GM19438 (cell line): ENCODE data around the gene SLC9A9.

ENCODE experiments used
- ATAC-seq: cut with Tn5 transposase; IDR thresholded peaks from one replicate; pipeline ENCODE4 v1.9.1; 2021; ENCODE audit warnings: low read depth; ENCODE audit not compliant: unreplicated experiment

SLC9A9 gene

DNA sequence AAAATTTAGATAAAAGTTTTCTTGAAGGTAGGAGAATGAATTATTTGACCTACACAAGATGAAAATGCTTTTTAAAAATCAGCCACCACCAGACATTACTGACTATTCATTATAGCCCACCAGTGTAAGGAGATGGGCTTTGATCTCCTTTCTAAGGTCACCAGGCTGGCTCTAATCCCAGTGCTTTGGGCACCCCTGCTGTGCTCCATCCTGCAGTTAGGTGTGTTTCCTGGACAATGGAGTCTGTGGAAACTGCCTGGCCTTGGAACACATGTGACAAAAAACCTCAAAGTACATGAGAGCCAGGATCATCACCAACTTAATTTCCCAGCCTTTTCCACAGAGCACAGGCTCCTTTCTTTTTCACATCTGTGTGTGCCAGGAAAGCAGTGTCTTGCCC lies 467.8 kb downstream of the SLC9A9 start:
- no peak for ATAC-seq

DNA sequence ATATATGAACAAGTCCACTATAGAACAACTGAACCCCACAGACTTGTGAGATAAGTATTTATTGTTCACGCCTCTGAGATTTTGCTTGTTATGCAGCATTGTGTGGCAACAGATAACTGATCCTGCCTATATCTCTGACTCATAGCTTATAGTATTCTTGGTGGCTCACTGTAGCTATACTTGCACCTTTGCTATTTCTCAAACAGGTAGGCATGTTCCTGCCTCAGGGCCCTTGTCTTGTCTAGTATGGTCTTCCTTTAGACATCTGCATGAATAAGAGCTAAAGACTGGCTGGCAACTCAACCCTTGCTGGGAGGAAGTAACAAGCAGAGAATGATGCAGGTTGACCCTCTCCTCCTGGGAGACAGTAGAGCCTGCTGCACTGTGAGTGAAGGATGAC lies 472.6 kb downstream of the SLC9A9 start:
- ATAC-seq = no peak

DNA sequence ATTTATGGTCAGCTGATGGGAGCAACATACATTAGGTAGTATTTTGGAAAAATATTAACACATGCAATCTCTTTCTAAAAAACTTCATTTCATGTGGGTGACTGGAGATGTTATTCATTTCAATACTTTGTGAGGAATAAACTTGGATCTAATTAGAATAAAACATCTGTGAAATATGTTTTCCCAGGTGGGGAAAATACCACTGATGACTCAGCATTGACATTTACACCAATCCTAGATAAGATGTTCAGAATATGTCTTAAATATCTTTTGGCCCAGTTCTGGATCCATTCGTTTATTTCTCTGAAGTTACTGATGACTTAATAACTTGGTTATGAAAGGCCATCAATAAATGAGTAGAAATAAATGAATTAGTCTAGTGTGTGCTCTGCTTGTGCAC lies 481.1 kb downstream of the SLC9A9 start:
- ATAC-seq = no peak

DNA sequence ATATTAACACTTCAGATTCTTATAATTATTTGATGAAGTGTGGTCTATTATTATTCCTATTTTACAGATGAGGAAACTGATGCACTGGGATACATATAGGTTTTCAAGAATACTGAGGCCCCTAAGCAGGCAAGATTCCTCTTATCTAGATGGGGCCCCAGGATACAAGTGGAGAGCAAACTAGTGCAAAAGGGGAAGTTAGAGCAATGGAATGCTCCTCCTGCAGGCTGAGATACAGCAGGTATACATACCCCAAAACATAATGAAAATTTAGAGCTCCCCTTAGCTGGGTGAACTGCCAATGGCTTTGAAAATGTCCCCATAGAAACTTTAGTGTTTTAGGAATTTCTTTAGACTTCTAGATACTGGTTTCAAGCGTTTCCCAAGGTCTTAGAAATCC lies 481.6 kb downstream of the SLC9A9 start:
- ATAC-seq = no peak

DNA sequence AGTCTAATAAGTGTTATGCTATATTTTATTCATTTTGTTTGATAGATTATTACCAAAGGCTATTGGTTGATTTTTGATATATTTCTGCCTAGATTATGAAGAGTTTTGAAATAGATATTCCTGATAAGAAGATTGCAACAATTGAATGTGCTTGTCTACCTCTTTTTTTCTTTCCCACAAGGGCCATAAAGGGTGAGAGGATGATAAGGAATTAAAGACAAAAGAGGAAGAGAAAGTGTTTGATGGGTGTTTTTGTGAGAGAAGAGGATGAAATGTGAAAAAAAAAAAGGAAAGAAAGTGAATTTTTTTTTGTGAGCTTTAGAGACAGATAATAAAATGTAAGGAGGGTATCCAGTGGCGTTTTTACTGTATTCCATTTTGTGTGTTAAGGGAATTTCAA lies 484.3 kb downstream of the SLC9A9 start:
- no peak for ATAC-seq

DNA sequence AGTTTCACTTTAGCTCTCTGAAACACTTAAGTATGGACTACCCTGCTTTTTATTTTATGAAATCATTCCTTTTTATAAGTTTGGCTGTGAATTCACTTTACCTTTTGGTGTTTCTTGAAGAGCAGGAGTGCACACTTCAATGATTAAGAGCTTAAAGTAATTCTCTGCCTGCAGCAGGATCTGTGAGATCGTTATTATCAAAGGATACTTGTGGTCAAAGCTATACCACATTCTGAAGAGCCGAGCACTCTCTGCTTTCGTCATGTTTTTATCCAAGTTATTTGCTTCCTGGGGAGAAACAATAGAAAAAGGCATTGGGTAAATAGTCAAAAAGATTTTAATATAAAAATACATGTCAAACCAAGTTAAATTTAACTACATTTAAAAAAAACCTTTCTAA lies 485.0 kb downstream of the SLC9A9 start:
- ATAC-seq = no peak

DNA sequence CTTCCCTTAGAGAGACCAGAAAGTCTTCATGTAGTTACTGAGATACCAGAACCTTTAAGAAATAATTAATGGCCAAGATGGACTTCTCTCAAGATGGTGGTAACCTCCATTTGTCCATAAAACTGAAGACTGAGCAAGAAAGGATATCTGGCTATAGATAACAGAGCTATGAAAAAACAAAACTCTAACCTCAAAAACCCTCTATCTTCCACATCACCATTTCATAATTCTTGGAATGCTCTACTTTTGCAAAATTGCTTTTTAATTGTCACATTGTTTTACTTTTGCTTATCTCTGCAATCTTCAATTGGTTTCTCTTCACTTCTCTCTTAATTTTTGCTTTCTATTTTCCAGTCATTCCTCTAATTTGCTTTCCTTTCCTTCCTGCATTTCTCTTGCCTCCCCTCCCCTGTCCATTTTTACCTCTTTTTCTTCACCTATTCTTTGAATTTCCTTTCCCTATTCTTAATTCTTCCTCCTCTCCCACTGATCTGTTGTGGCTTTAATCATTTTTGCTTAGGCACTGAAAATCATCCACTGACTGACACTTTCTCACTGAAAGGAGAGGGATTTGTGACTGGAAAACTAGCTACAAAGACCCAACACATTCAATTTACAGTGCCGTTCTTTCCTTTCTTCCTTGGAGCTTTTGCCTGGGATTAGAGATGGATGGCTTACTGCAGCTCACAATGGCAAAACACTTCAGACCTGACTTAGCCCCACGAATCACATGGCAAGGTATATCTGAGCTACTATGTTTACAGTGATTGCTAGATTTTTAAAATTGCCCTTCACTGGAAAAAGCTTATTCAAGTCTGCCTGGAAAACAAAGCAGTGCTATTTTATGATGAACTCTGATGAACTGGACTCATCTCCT lies 485.9 kb downstream of the SLC9A9 start:
- no peak for ATAC-seq

DNA sequence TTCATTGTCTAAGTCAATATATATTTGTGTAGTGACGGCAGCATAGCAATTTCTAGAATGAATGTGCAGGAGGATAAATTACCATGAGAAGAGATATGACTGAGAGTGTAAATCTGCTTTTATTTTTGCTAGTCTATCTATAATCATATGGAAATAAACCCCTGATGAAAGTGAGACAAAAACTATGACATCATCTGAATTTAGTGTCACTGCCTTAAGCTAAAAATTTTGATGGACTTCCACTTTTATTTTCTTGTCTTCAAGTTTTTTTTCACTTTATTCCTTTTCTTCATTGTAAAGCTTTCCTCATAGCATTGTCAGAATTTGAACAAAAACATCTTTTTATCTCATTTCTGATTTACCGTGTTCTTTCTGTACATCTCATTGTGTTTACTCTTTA lies 486.7 kb downstream of the SLC9A9 start:
- ATAC-seq = no peak

DNA sequence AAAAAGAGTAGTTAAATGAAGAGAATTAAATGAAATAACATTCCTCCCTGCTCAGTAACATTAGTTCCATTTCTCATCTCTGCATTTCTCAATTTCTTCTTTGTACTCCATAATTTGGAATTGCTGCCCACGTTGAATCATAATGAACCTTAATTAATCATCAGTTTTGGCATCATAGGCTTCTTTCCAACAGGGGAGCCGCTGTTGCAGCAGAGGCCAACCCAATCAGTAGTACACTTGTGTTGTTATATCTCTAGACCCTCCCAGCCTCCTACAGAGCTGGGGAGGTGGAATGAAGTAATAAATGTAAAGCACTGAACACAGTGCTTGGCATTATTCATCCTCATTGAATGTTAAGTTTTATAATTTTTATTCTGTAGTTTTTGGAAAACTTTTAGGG lies 488.0 kb downstream of the SLC9A9 start:
- no peak for ATAC-seq

DNA sequence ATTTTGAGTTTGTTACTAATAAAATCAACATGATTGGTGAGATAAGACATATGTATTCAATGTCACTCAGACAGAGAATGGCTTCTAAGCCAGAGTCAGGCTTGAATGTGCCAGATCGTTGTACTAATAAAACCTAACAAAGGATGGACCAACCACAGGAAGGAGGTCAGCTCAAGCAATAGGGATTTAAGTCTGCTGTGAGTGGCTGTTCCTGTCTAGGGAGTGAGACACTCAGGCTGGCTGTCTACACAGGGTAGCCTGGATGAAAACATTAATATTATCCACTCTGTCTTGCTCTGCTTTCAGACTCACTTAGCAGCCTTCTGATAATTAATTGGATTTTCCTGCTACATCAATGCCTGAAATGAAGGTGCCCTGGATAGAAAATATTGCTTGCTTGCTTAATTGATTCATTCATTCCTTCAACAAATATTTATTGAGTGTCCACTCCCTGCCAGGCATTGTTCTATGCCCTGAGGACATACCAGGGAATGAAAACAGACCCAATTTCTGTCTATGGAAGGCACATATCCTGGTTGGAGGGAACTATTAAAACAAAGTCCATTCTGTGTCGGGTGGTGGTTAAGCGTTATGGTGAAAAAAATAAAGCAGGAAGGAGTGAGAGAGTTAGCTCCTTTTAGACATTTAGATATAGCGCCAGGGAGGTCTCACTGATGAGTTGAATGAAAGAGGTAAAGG lies 489.3 kb downstream of the SLC9A9 start:
- ATAC-seq = no peak

DNA sequence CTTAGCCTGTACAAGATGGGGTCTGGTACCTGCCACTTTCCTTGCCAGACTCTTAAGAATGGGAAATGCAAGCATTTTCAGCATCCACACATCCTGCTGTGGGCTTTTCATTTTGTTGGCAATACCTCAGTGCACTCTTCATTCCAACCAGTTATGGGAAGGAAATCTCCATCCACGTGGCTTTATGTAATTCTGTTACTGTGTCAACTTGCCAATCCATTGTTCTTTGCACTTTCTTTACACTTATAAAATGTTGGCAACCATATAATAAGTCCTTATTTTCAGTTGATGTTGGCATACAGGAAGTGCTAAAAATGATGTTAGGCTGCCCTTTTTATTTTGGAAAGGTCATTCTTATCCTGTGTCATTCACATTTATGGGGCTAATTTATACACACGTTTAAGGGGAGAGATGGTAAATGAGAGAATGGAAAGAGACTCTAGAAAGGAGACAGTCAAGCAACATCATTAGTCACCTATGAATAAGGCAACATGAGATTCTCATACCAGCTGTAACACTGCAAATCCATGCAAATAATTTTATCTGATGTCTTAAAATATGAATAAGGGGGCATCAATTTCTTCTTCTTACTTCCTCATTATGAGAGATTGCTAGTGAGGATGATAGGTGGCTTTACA lies 490.0 kb downstream of the SLC9A9 start:
- no peak for ATAC-seq

DNA sequence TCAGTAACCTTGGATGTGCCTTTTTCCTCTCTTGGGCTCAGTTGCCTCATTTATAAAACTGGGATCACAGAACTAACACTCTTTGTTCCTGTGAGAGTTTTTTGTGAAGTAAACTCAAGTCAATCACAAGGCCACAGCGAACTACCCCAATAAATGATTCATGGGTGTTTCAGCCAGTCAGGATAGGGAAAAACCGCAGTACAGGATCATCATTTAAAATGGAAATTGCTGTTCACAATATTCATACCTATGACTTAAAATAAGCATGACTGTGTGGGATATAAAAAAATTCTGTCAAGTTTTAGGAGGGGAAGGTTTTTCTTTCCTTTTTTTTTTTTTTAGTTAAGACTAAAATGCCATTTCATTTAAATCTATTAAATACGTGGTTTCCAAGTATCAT lies 490.6 kb downstream of the SLC9A9 start:
- ATAC-seq = no peak

DNA sequence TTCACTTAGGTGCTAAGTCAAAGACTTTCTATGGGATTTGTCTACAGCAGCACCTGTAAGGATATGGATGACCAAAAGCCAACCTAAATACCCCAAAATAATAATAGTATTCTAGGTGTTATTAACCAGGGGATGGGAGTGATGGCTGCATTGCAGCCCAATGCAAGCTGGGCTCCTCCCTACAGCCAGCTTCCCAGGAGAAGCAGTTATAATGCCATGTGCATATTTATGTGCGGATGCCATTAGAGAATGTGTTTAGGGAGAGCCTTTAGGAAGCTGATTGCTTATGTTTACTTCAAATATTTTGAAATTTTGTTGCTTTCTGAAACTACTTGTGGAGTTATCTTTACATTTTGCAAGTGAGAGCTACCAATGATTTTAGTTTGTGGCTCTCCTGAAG lies 491.4 kb downstream of the SLC9A9 start:
- ATAC-seq = no peak

DNA sequence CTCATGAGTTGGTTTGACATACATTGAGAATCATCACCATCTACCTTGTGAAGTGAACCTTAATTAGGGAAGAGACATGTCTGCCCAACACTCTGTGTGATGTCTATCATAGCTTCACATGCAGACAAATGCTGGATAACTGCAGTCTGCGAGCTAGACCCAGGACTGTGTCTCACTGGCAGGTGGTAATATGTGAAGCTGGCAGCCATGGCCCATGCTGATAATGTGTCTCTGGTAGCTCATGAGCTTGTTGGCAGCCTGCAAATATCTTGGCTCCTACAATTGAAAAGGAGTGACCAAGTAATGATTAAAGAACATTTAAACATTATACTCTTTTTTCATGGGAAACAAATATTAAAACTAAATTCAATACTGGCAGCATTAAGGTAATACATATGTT lies 493.9 kb downstream of the SLC9A9 start:
- ATAC-seq = no peak

DNA sequence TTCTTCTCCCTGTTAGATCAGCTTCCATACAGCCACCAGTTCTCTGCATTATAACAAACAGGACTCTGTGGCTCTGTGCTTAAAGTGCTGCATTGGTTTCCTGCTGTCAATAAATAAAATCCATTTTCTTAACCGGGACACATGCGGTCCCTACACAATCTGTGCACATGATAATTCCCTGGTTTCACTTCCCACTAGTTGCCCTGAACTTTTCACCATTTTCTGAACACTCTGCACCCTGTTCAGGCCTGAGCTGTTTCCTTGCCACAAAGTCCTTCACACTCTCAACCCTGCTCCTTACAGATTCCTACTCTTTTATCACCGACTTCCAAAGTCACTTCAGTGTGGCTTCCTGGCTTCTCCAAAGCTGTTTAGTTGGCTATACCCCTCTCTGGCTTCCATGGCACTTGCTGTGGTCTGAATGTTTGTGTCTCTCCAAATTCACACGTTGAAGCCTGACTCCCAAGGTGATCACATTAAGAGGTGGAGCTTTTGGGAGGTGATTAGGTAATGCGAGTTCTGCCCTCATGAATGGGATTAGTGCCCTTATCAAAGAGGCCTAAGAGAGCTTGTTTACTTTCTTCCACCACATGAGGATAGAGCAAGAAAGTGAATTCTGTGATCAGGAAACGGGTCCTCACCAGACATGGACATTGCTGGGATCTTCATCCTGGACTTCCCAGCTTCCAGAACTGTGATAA lies 495.3 kb downstream of the SLC9A9 start:
- no peak for ATAC-seq

DNA sequence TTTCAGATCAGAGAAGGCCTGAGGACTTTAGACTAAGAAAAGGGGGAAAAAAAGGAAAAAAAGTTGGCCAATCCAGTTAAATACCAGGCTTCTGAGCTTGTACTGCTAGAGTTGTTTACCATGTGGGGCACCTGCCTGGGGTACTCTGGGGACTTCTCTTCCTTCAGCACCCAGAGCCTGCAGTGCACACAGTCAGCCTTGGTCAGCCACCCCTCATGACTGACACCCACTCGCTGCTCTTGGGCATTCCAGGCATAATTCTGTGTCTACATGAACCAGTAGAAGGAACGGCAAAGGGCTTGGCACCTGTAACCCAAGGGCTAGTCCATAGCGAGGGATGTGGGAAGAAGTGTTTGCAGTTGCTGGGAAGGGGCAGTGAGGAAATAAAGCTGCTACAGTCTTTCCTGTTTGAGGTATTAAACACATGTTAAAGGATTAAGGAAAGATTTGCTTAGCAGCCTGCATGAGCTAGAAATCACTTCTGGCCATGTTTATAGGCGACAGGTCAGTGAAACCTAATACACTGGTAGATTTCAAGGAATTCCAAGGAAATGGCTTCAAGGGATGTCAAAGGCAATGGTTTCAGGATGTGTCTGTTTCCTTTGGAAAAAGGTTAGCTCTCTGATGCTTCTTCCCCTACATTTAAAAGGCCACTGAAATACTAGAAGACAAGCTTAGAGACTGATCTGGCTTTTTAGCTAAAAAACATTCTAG lies 496.2 kb downstream of the SLC9A9 start:
- ATAC-seq = no peak

DNA sequence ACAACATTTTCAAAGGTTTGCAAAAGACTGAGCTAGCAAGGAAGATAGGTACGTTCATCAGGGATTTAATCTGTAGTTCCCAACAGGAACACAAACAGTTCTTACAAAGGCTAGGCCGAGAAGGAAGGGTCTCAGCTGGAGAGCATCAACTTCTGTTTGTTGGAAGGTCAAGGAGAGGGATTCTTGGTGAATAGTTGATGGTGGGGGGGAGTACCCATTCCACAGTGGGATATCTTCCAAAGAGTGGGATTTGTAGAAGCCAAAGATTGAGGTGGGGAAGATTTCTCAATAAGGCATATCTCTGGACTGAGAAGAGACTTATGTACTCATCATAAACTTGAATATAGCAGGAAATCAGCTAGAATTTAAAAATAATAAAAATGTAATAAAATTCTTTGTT lies 496.9 kb downstream of the SLC9A9 start:
- ATAC-seq = no peak

DNA sequence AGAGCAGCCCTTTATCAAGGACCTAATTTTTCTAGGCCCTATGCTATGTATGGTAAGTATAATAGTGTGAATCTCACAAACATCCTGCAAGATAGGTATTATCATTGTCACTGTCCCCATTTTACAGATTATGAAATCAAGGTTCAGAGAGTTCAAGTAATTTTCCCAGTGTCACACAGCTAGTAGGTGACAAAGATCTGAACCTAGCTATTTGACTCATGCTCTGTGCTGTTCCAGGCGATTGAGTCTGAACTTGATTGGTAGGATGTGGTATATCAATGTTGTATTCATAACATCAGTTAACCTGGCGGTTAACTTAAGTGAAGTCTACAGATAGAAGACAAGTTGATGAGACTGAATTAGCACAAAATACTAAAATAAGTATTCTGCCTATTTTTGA lies 498.8 kb downstream of the SLC9A9 start:
- no peak for ATAC-seq

DNA sequence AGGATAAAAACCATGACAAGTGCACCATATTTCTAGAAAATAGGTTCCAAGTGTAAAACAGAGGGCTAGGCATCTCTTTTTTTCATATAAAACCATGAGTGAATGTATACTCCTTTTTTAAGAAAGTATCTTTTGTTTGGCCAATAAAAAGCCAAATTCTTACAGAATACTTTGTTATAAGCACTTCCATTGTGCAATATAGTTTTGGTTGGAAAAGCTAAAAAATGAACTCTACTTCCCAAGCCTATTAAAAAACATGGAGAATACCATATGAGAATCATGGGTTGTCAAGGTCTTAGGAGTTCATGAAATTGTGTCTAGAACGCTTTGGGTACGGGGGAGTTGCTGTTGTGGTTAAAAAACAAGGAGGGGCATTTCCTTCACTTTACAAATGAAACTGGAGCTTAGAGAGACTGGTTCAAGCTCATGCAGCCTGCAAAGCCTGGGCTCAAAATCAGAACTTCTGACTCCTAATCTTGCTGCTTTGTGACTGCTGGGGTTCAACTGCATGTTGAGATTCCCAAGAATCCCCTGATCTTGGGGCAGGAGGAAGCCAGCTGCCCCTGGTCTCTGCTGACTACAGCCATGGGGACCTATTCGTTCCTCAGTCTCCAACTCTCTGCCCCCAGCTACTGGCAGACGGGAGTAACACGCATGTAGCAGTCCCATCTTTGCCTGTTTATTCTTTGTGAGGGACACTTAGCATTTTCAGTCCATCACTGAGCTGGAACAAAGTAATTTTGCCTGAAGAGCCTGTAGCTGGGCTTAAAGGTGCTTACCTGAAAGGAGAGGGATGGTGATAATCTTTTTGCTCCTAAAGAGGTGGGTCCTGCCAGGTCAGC lies 499.6 kb downstream of the SLC9A9 start:
- ATAC-seq = peak; percentile 70
